Kasumi-1 (cell line): ENCODE results near the gene ROMO1.
"Not testable (repeated sequence)": the region's sequence is repeated elsewhere in the genome, so short reads cannot be mapped to it uniquely, and the experiment has no call there.

ENCODE experiments used
- DNase-seq, 2 experiments: peaks; one replicate each; lab custom pipeline; 2025; lab: John Stamatoyannopoulos, UW

ROMO1 gene

GRCh38 chr20:35681960-35682359 lies 17.2 kb upstream of the ROMO1 start:
- DNase-seq = no peak

GRCh38 chr20:35685368-35685767 lies 13.8 kb upstream of the ROMO1 start:
- DNase-seq = not testable (repeated sequence)

DNA sequence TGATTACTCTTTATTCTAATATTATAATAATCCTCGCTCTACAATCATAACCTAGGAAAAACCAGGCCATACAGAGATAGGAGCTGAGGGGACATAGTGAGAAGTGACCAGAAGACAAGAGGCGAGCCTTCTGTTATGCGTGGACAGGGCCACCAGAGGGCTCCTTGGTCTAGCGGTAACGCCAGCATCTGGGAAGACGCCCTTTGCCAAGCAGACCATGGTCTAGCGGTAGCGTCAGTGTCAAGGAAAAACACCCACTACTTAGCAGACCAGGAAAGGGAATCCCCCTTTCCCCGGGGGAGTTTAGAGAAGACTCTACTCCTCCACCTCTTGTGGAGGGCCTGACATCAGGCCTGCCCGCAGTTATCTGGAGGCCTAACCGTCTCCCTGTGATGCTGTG lies 12.3 kb upstream of the ROMO1 start:
- not testable (repeated sequence) for DNase-seq

DNA sequence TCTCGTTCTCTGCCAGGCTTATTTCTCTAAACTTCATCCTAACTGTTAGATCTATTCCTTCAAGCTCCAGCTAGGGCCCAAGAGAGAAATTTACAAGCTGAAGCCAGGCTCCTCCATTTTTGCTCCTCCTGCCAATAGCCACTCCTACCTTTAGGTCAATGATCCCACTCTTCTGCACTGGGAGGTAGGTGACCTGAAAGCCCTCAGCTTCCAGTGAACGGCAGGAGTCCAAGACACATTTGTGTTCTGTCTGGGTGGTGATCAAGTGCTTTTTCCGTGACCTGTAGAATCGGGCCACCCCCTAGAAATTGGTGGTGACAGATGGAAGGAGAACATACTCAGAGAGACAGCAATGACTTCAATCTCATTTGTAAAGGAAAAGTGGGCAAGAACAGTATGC lies 8.9 kb upstream of the ROMO1 start:
- DNase-seq = no peak

- DNase-seq = no peak
These were observed 3.9 kb upstream of the ROMO1 start for GRCh38 chr20:35695245-35695749.

- no peak for DNase-seq
These were observed 3.2 kb upstream of the ROMO1 start for GRCh38 chr20:35695978-35696377.

DNA sequence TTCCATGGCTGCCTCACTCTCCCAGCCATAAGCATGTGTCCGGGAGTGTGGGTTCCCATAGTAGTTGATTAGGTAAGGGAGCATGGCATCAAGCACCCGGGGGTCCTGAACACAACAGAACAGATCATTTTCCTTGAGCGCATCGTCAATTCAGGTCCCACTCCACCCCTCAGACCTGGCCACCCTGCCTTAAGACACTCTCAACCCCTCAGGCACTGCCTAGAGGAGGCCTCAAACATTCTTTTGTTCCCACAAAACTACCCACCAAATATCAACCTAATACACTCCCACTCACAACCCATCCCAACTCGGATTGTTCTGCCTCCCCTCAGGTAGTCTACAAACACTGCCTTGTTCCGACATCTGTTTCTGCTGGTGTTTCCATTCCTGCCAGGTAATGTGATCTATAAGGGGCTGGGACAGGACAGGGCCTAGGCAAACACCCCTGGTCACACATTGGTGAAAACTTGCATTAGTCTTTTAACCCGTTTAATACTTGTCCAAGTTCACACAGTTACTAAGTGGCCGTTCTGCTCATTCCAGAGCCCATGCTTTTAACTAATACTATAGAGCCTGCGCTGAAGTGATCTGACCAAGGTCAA lies 1.4 kb upstream of the ROMO1 start:
- DNase-seq = no peak

DNA sequence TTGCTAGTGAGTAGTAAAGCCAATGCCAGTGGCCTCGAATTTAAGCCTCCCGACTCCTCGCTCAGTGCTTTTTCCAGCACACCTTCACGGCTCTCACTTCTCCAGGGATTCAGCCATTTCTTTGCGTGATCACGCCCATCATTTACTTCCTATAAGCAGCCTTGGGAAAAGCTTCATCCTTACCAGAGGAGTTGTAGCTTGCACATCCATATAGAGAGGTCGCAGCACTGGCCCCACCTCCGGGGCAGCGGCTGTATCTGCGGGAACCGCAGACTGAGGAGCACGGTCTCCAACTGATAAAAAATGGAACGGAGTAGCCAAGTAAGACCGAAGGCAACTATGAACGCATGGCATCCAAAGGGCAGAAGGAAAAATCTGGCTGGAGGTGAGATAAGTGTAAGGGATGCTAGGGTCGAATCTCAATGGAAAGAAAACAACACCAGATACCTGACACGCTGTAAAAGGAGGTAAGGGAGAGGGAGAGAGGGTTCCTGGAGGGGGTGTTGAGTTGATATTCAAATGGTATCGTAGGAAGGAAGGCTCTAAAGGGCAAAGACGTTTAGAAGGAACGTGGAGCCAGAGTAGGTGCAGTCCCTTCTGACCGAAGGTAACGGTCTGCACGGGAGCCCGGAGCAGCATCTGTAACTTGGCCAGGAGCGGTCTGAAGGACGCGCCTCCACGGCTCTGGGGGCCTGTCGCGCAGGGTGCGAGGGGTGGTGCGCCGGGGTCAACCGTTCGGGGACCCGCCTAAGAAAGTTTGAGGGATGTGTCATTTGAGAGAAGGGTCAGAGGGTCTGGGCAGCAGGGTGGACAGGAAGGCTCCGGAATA lies 693 bp upstream of the ROMO1 start:
- peak; percentile 44 to 52 for DNase-seq

DNA sequence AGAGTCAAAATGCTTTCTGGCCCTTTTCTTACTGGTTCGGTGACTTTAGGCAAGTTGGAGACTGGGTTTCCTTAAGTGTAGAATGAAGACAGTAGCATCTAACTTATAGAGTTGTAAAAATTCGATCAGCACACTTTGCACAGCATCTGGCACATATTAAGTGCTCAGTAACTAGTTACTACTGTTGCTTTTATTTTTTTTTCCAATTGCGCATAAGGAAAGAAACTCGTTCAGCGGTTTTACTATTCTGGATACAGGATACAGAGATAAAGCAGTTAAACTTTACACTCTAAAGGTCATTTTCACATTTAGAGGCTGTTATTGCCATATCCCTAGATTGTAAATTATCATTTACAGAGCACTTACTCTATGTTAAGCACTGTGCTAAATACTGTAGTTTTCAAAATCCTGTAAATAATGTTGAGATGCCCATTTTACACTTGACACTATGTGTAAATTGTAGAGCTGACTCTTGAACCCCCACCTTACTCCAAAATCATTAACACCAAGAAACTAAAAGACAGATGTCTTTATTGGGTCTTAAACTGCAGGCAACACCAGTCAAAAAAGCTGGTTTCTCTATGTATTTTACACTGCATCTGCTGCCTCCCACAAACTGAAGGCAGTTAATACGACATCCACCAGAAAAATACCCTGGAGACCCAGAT lies 886 bp downstream of the ROMO1 start:
- no peak for DNase-seq

- DNase-seq = no peak
These were observed 1.5 kb downstream of the ROMO1 start for GRCh38 chr20:35700625-35701148.

- DNase-seq = no peak
These were observed 3.0 kb downstream of the ROMO1 start for GRCh38 chr20:35702051-35702823.

GRCh38 chr20:35702824-35703695 lies 3.9 kb downstream of the ROMO1 start:
- no peak for DNase-seq

DNA sequence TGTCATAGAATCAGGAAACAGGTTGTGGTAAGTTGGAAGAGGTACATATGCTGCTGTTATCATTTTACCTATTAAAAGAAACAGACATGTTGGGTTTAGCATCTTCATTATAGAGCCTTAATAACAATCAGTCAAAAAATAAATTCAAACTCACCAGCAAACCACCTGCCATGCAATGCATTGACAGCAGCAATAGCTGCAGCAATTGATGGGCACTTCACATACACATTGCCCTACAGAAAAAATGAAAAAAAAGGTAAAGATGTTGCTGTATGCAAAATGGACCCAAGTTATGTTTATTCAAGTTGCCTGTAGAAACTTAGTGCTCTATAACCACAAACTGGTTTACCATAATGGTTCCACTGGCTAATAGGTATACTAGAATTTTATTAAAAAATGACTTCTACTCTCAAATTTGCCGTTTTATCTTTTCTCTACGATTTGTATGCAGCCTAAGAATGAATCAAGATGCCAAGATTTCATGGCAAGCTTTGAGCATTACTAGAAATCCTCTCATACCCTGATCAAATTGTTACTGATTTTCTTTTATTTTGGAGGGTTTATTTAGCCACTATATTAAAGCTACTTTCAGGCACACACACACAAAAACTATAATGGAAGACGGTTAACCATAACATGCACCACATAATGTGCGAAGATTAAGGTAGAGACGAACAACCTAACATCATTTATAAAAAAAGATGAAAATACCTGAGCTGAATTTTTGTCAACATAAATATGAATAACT lies 5.5 kb downstream of the ROMO1 start:
- no peak for DNase-seq

- DNase-seq = not testable (repeated sequence)
These were observed 6.7 kb downstream of the ROMO1 start for GRCh38 chr20:35705894-35706293.

- not testable (repeated sequence) for DNase-seq
These were observed 7.7 kb downstream of the ROMO1 start for GRCh38 chr20:35706591-35707529.

DNA sequence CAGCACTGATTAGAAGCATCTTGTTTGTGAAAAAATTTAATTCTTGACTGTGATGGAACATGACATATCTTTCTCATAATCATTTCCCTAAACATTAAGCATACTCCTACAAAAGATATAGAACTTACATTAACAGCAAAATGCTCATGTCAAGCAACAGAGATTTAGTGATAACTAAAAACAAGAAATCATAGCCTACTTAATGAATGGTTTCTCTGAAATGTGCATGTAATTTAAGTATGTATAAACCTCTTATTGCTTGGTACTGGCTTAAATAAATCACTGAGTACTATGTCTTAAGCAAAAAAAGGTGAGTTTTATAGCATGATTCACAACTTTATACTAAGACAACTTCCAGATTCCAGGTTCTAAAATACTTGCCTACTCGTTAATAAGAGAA lies 9.3 kb downstream of the ROMO1 start:
- no peak for DNase-seq

DNA sequence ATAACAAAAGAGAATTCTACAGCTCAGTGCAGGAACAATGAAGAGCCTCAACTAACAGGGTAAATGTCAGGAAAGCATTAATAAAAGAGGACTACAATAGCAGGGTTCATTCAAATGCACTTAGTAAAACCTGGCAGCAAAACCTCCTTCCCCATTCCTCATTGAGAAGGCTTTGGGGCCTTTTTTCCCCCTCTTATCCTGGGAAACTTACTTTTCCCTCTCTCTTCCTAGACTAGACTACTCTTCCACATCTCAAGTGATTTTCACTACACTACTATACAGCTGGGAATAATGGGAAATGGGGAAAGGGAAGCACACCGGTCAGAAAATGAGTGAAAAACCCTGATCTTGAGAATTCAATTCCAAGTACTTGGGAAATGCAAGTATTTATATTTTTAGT lies 10.1 kb downstream of the ROMO1 start:
- no peak for DNase-seq

DNA sequence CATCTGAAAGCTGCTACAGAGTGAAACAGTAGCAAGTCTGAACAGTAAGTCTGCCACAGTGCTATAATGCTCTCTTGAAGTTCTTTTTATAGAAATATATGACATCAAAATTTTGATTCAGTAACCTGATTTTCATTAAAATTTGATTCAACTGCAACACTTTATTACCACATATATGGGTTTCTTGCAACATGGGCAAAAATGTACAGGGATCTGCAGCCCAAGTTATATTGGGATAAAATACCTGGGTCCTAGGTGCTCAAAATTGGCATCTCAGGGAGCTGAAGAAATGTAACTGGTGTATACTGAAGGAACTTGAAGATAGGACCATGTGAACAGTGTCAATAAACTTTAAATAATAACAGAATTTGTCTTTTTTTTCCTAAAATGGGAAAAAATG lies 10.8 kb downstream of the ROMO1 start:
- no peak for DNase-seq
